SHP77 (cell line): ENCODE results near the gene SNTG2.
"Not testable (repeated sequence)": the region's sequence is repeated elsewhere in the genome, so short reads cannot be mapped to it uniquely, and the experiment has no call there.

Experiments
- DNase-seq, 2 experiments: peaks; one replicate each; lab custom pipeline; 2025; lab: John Stamatoyannopoulos, UW

SNTG2 gene

GRCh38 chr2:950080-950966 is at the start of gene SNTG2:
TSS of gene SNTG2 (plus strand) at chr2:950849. CDS start at chr2:950997, 148 bp downstream.
- no peak for DNase-seq

GRCh38 chr2:902584-902983 is 48.1 kb upstream of the SNTG2 start:
- no peak for DNase-seq

- DNase-seq: no peak
Observed at GRCh38 chr2:903223-903900, 47.3 kb upstream of the SNTG2 start.

- no peak for DNase-seq
Observed at GRCh38 chr2:904246-905024, 46.2 kb upstream of the SNTG2 start.

- peak in 1 of 2 experiments; percentile 20 for DNase-seq
Observed at GRCh38 chr2:905091-905832, 45.4 kb upstream of the SNTG2 start.

- no peak for DNase-seq
Observed at GRCh38 chr2:905833-906140, 44.9 kb upstream of the SNTG2 start.

- no peak for DNase-seq
Observed at GRCh38 chr2:907706-908105, 42.9 kb upstream of the SNTG2 start.

GRCh38 chr2:908568-908967 is 42.1 kb upstream of the SNTG2 start:
- no peak for DNase-seq

- not testable (repeated sequence) for DNase-seq
Observed at GRCh38 chr2:909764-910379, 40.8 kb upstream of the SNTG2 start.

- no peak for DNase-seq
Observed at GRCh38 chr2:910698-911097, 40.0 kb upstream of the SNTG2 start.

GRCh38 chr2:915979-916378 is 34.7 kb upstream of the SNTG2 start:
- no peak for DNase-seq

GRCh38 chr2:916935-917334 is 33.7 kb upstream of the SNTG2 start:
- no peak for DNase-seq

- no peak for DNase-seq
Observed at GRCh38 chr2:919672-920071, 31.0 kb upstream of the SNTG2 start.

GRCh38 chr2:920573-920972 is 30.1 kb upstream of the SNTG2 start:
- DNase-seq: no peak

- no peak for DNase-seq
Observed at GRCh38 chr2:920999-921398, 29.6 kb upstream of the SNTG2 start.

- no peak for DNase-seq
Observed at GRCh38 chr2:922185-922584, 28.5 kb upstream of the SNTG2 start.

- no peak for DNase-seq
Observed at GRCh38 chr2:923832-924601, 26.6 kb upstream of the SNTG2 start.

- DNase-seq: no peak
Observed at GRCh38 chr2:924701-925100, 25.9 kb upstream of the SNTG2 start.

- DNase-seq: no peak
Observed at GRCh38 chr2:925309-925708, 25.3 kb upstream of the SNTG2 start.

GRCh38 chr2:925711-926110 is 24.9 kb upstream of the SNTG2 start:
- DNase-seq: no peak

- DNase-seq: no peak
Observed at GRCh38 chr2:926259-926793, 24.3 kb upstream of the SNTG2 start.
